CD14-positive monocyte (primary cell): ENCODE data around the gene DBR1. TPM values are rescaled to one million over a fixed set of nuclear protein-coding genes. Genes with fewer than 3 reads are reported as not detected.

Experiments used
- DNase-seq, 3 donors: peaks; one replicate each; pipeline ENCODE4 v3.0.0-alpha.2; 2011 to 2022
- H2AFZ ChIP-seq: 2 replicates; pipeline ENCODE4 v1.6.0; 2012; ENCODE audit warnings: mild to moderate bottlenecking, low read depth, low read length, inconsistent platforms; ENCODE audit not compliant: insufficient read depth, poor library complexity, severe bottlenecking
- H3K27ac ChIP-seq, 2 donors: 1 replicate in 1 of 2; 2 replicates in 1 of 2; pipeline ENCODE4 v1.5.1; 2012 to 2013; ENCODE audit warnings: low read length in 2 of 2, control low read depth in 1 of 2, inconsistent platforms in 1 of 2, low read depth in 1 of 2, mild to moderate bottlenecking in 1 of 2
- H3K27me3 ChIP-seq, 2 donors: one replicate each; pipeline versions ENCODE4 v1.6.0 to v1.6.1; 2011 to 2013; ENCODE audit warnings: low read length in 2 of 2; ENCODE audit not compliant: control insufficient read depth in 2 of 2, insufficient read depth in 2 of 2
- H3K36me3 ChIP-seq, 2 donors: replicated peaks in 1 of 2; 1 replicate in 1 of 2; 2 replicates in 1 of 2; pipeline versions ENCODE4 v1.5.1 to v1.6.1; 2012 to 2013; ENCODE audit warnings: low read length in 2 of 2, control low read depth in 1 of 2, inconsistent platforms in 1 of 2, mild to moderate bottlenecking in 1 of 2; ENCODE audit not compliant: insufficient read depth in 2 of 2, control insufficient read depth in 1 of 2
- H3K4me1 ChIP-seq, 2 donors: 1 replicate in 1 of 2; 2 replicates in 1 of 2; pipeline versions ENCODE4 v1.5.1 to v1.6.1; 2012 to 2013; ENCODE audit warnings: low read length in 2 of 2, control low read depth in 1 of 2, inconsistent platforms in 1 of 2, mild to moderate bottlenecking in 1 of 2, moderate library complexity in 1 of 2; ENCODE audit not compliant: insufficient read depth in 2 of 2, control insufficient read depth in 1 of 2
- H3K4me2 ChIP-seq: replicated peaks from 2 replicates; pipeline ENCODE3; 2012; ENCODE audit warnings: low read length, moderate library complexity, mild to moderate bottlenecking; ENCODE audit not compliant: poor library complexity, severe bottlenecking; ENCODE audit errors: extremely low read depth
- H3K4me3 ChIP-seq, 3 experiments: fragments of 200-600 bp in 1 of 3; sonication (generic) in 1 of 3; replicated peaks in 1 of 3; 1 replicate in 2 of 3; 2 replicates in 1 of 3; pipeline ENCODE4 v1.5.1; 2011 to 2013; ENCODE audit warnings: low read length in 3 of 3, mild to moderate bottlenecking in 3 of 3, control low read depth in 2 of 3, low read depth in 2 of 3, inconsistent platforms in 1 of 3, moderate library complexity in 1 of 3
- H3K79me2 ChIP-seq: 2 replicates; pipeline ENCODE4 v1.6.0; 2012; ENCODE audit warnings: mild to moderate bottlenecking, control low read depth, inconsistent platforms, low read length, moderate library complexity; ENCODE audit not compliant: insufficient read depth
- H3K9ac ChIP-seq: 2 replicates; pipeline ENCODE4 v1.6.0; 2017; ENCODE audit warnings: low read length, mild to moderate bottlenecking; ENCODE audit not compliant: insufficient read depth, poor library complexity, severe bottlenecking
- H3K9me3 ChIP-seq, 2 donors: replicated peaks in 1 of 2; 1 replicate in 1 of 2; 2 replicates in 1 of 2; pipeline versions ENCODE4 v1.5.1 to v1.6.1; 2012 to 2013; ENCODE audit warnings: low read length in 2 of 2, control low read depth in 1 of 2; ENCODE audit not compliant: control insufficient read depth in 1 of 2, insufficient read depth in 1 of 2
- H4K20me1 ChIP-seq: 2 replicates; pipeline ENCODE4 v1.6.0; 2012; ENCODE audit warnings: mild to moderate bottlenecking, low read length, control low read depth, moderate library complexity; ENCODE audit not compliant: insufficient read depth
- H3K27ac Mint-ChIP-seq, 7 donors: one replicate each; pipeline ENCODE4 v1.8.0; 2020; ENCODE audit warnings: mild to moderate bottlenecking in 7 of 7, mixed read lengths in 7 of 7, moderate library complexity in 6 of 7, inconsistent platforms in 2 of 7
- H3K27me3 Mint-ChIP-seq, 3 donors: one replicate each; pipeline ENCODE4 v1.8.0; 2021 to 2022; ENCODE audit warnings: low read depth in 3 of 3, mild to moderate bottlenecking in 3 of 3, mixed read lengths in 3 of 3, moderate library complexity in 3 of 3, inconsistent platforms in 1 of 3
- H3K36me3 Mint-ChIP-seq, 2 donors: one replicate each; pipeline ENCODE4 v1.8.0; 2020; ENCODE audit warnings: mixed read lengths in 2 of 2, inconsistent platforms in 1 of 2, mild to moderate bottlenecking in 1 of 2
- H3K4me1 Mint-ChIP-seq: one replicate; pipeline ENCODE4 v1.8.0; 2020; ENCODE audit warnings: mild to moderate bottlenecking, mixed read lengths
- H3K4me3 Mint-ChIP-seq, 2 donors: one replicate each; pipeline ENCODE4 v1.8.0; 2020; ENCODE audit warnings: mild to moderate bottlenecking in 2 of 2, mixed read lengths in 2 of 2, moderate library complexity in 1 of 2
- H3K9me3 Mint-ChIP-seq, 7 donors: one replicate each; pipeline ENCODE4 v1.8.0; 2020 to 2022; ENCODE audit warnings: mixed read lengths in 7 of 7, mild to moderate bottlenecking in 6 of 7, moderate library complexity in 6 of 7, inconsistent platforms in 2 of 7
- CTCF ChIP-seq: fragments of 200-600 bp; IDR thresholded peaks from one replicate; pipeline ENCODE4 v1.8.0; 2022; ENCODE audit warnings: antibody characterized with exemption, mild to moderate bottlenecking
- WGBS: methylation state at CpG from one replicate; pipeline ENCODE4 v1.1.5; 2013; ENCODE audit warnings: missing lambda C conversion rate; ENCODE audit not compliant: insufficient coverage; 5-methylcytosine and 5-hydroxymethylcytosine counted together
- intact Hi-C, 2 donors: fragments of 100-400 bp; cut with micrococcal nuclease; formaldehyde crosslinking; loops; one replicate each; pipeline versions ENCODE4 v1.15.0 to v1.15.1; 2023
- polyA plus RNA-seq, 3 donors: library from polyadenylated mRNA; depleted of rRNA in 1 of 3; unstranded in 2 of 3; stranded (reverse) in 1 of 3; fragments of 300-500 nt in 2 of 3; fragments of >200 nt in 1 of 3; fragmentation: Illumina TruSeq in 2 of 3; gene quantifications; 1 replicate in 2 of 3; 2 replicates in 1 of 3; pipeline ENCODE4 v1.2.3, GENCODE V29; 2012 to 2021

The DBR1 gene
- polyA plus RNA-seq, 3 donors = 4.8 to 7.5 (median 5.6) TPM

DNA sequence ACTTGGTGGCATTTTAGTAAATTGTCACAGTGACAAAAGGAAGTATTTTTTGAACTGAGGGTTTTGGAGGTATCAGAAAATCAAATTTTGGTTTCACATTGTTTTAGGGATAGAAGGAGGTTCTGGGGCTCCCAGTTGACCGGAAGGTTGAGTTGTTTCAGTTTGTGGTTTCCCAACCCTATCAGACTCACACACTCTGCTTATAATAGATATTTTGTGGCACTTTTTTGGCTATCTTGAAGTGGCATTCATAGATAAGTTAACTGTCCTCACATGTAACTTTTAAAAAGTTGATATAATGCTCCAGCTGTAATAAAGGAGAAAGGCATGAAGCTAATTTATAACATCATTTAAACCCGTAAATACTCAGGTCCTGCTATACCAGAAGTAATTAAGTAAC lies 25.1 kb upstream of the DBR1 start:
- H2AFZ ChIP-seq = no peak overlapping the region
- H3K9me3 ChIP-seq = no peaks in the 10 kb centered on the region
- peak overlapping the region in 1 of 2 donors; percentile 3 for H3K4me3 Mint-ChIP-seq
- no CpG with 5 or more reads among the region's 2 CpGs for WGBS
- H3K36me3 Mint-ChIP-seq = peaks cover 9 to 25% of the 10 kb centered on the region in 2 donors
- DNase-seq = no peak
- peaks cover 33% of the 10 kb centered on the region for H3K4me1 Mint-ChIP-seq
- no peak for TF ChIP-seq CTCF
- peaks cover 18 to 33% of the 10 kb centered on the region in 2 donors for H3K4me1 ChIP-seq
- H3K4me3 ChIP-seq = no peak overlapping the region
- H3K36me3 ChIP-seq = peaks cover 0 to 7% of the 10 kb centered on the region in 2 donors
- H4K20me1 ChIP-seq = peaks cover 97% of the 10 kb centered on the region
- intact Hi-C loops = no loop called here
- H3K27me3 ChIP-seq = no peaks in the 10 kb centered on the region
- peak overlapping the region; percentile 9 for H3K4me2 ChIP-seq
- no peaks in the 10 kb centered on the region for H3K9me3 Mint-ChIP-seq
- peak overlapping the region; percentile 16 for H3K9ac ChIP-seq
- H3K27me3 Mint-ChIP-seq = no peaks in the 10 kb centered on the region
- peak overlapping the region in 1 of 2 donors; percentile 67 for H3K27ac ChIP-seq
- H3K79me2 ChIP-seq = peaks cover 100% of the 10 kb centered on the region
- peak overlapping the region in 5 of 7 donors; percentile 0 to 89 (median 23) for H3K27ac Mint-ChIP-seq

GRCh38 chr3:138197524-138197923 lies 22.8 kb upstream of the DBR1 start:
- Mint-ChIP-seq H3K4me3 (no peak overlapping the region), H3K27ac (peak overlapping the region in 1 of 7 donors; percentile 39), H3K9me3 (no peaks in the 10 kb centered on the region), H3K36me3 (peaks cover 7 to 21% of the 10 kb centered on the region in 2 donors), H3K27me3 (no peaks in the 10 kb centered on the region), H3K4me1 (peaks cover 17% of the 10 kb centered on the region)
- no peaks in the 10 kb centered on the region for H3K27me3 ChIP-seq
- no peak for DNase-seq
- H3K36me3 ChIP-seq = peaks cover 2% of the 10 kb centered on the region in 2 donors
- peaks cover 88% of the 10 kb centered on the region for H4K20me1 ChIP-seq
- peaks cover 97% of the 10 kb centered on the region for H3K79me2 ChIP-seq
- TF ChIP-seq CTCF = no peak
- no CpG with 5 or more reads among the region's 1 CpG for WGBS
- H3K27ac ChIP-seq = no peak overlapping the region
- no peak overlapping the region for H3K4me2 ChIP-seq
- intact Hi-C loops = no loop called here
- H2AFZ ChIP-seq = no peak overlapping the region
- H3K9me3 ChIP-seq = no peaks in the 10 kb centered on the region
- no peak overlapping the region for H3K9ac ChIP-seq
- no peak overlapping the region for H3K4me3 ChIP-seq
- peaks cover 4 to 16% of the 10 kb centered on the region in 2 donors for H3K4me1 ChIP-seq
